IPS DF 6.9 (cell line): ENCODE data around the gene CHPT1.

Experiments used
- DNase-seq: peaks from one replicate; pipeline ENCODE4 v3.0.0-alpha.2; 2013; ENCODE audit warnings: low read depth, low spot score
- H3K27ac ChIP-seq: one replicate; pipeline ENCODE4 v1.5.1; 2013; ENCODE audit warnings: low read length, control low read depth
- H3K27me3 ChIP-seq: 2 replicates; pipeline ENCODE4 v1.6.1; 2013; ENCODE audit warnings: mild to moderate bottlenecking, low read length; ENCODE audit not compliant: control insufficient read depth, insufficient read depth
- H3K36me3 ChIP-seq: 2 replicates; pipeline ENCODE4 v1.6.1; 2013; ENCODE audit warnings: low read length; ENCODE audit not compliant: control insufficient read depth, insufficient read depth
- H3K4me1 ChIP-seq: 2 replicates; pipeline ENCODE4 v1.6.1; 2013; ENCODE audit warnings: low read length; ENCODE audit not compliant: control insufficient read depth, insufficient read depth
- H3K4me3 ChIP-seq: 2 replicates; pipeline ENCODE4 v1.5.1; 2013; ENCODE audit warnings: mild to moderate bottlenecking, low read length
- H3K9me3 ChIP-seq: 2 replicates; pipeline ENCODE4 v1.6.1; 2013; ENCODE audit warnings: low read length, inconsistent platforms; ENCODE audit not compliant: control insufficient read depth, insufficient read depth
- WGBS: extraction: QIAGEN DNeasy Blood & Tissue Kit; methylation state at CpG from one replicate; pipeline ENCODE4 v1.1.7; 2013; ENCODE audit warnings: mixed read lengths, missing lambda C conversion rate; ENCODE audit not compliant: insufficient read length, insufficient coverage; 5-methylcytosine and 5-hydroxymethylcytosine counted together

Gene CHPT1

GRCh38 chr12:101697930-101698799 is 725 bp downstream of the CHPT1 start:
- WGBS: no CpG with 5 or more reads among the region's 67 CpGs
- no peak overlapping the region for H3K27ac ChIP-seq
- DNase-seq: no peak
- H3K9me3 ChIP-seq: no peaks in the 10 kb centered on the region
- no peaks in the 10 kb centered on the region; the same call in 1 of the 2 replicates for H3K36me3 ChIP-seq
- H3K4me1 ChIP-seq: 0 out of 2 replicates have a peak, but pooled peaks cover 3% of the 10 kb centered on the region
- peaks cover 3% of the 10 kb centered on the region; the same call in 1 of the 2 replicates for H3K27me3 ChIP-seq
- peak overlapping the region; percentile 99 for H3K4me3 ChIP-seq

- no peak for DNase-seq
- no peaks in the 10 kb centered on the region; the same call in 1 of the 2 replicates for H3K36me3 ChIP-seq
- H3K9me3 ChIP-seq: no peaks in the 10 kb centered on the region
- H3K4me3 ChIP-seq: no peak overlapping the region
- peaks cover 4% of the 10 kb centered on the region; the same call in 1 of the 2 replicates for H3K4me1 ChIP-seq
- WGBS: no CpG with 5 or more reads among the region's 12 CpGs
- peaks cover 3% of the 10 kb centered on the region; the same call in 1 of the 2 replicates for H3K27me3 ChIP-seq
- H3K27ac ChIP-seq: no peak overlapping the region
Measured at GRCh38 chr12:101698800-101699347, 1.4 kb downstream of the CHPT1 start.

GRCh38 chr12:101700299-101700820 is 2.9 kb downstream of the CHPT1 start:
- Histone ChIP-seq H3K27me3 (peaks cover 3% of the 10 kb centered on the region; the same call in 1 of the 2 replicates), H3K9me3 (no peaks in the 10 kb centered on the region), H3K4me1 (peaks cover 4% of the 10 kb centered on the region; the same call in 1 of the 2 replicates), H3K27ac (no peak overlapping the region), H3K36me3 (no peaks in the 10 kb centered on the region; the same call in 1 of the 2 replicates), H3K4me3 (no peak overlapping the region)
- no peak for DNase-seq
- no CpG with 5 or more reads among the region's 2 CpGs for WGBS

- no peak for DNase-seq
- no peaks in the 10 kb centered on the region for H3K27me3 ChIP-seq
- H3K4me1 ChIP-seq: peaks cover 2% of the 10 kb centered on the region; the same call in 1 of the 2 replicates
- no CpG with 5 or more reads among the region's 3 CpGs for WGBS
- H3K4me3 ChIP-seq: no peak overlapping the region
- no peaks in the 10 kb centered on the region for H3K36me3 ChIP-seq
- no peaks in the 10 kb centered on the region for H3K9me3 ChIP-seq
- no peak overlapping the region for H3K27ac ChIP-seq
Measured at GRCh38 chr12:101703487-101703886, 6.0 kb downstream of the CHPT1 start.

- no peak for DNase-seq
- no CpG with 5 or more reads among the region's 1 CpG for WGBS
- no peaks in the 10 kb centered on the region for H3K36me3 ChIP-seq
- no peaks in the 10 kb centered on the region for H3K9me3 ChIP-seq
- no peaks in the 10 kb centered on the region for H3K27me3 ChIP-seq
- H3K4me1 ChIP-seq: peaks cover 2% of the 10 kb centered on the region; the same call in 1 of the 2 replicates
- no peak overlapping the region for H3K4me3 ChIP-seq
- no peak overlapping the region for H3K27ac ChIP-seq
Measured at GRCh38 chr12:101706403-101706802, 9.0 kb downstream of the CHPT1 start.

GRCh38 chr12:101707131-101707782 is 9.8 kb downstream of the CHPT1 start:
- Histone ChIP-seq H3K4me3 (no peak overlapping the region), H3K4me1 (peaks cover 2% of the 10 kb centered on the region; the same call in 1 of the 2 replicates), H3K27me3 (no peaks in the 10 kb centered on the region), H3K9me3 (no peaks in the 10 kb centered on the region), H3K36me3 (no peaks in the 10 kb centered on the region), H3K27ac (no peak overlapping the region)
- no peak for DNase-seq

- H3K27me3 ChIP-seq: no peaks in the 10 kb centered on the region
- no CpG with 5 or more reads among the region's 4 CpGs for WGBS
- no peak for DNase-seq
- H3K4me1 ChIP-seq: no peaks in the 10 kb centered on the region
- H3K27ac ChIP-seq: no peak overlapping the region
- no peaks in the 10 kb centered on the region for H3K9me3 ChIP-seq
- no peak overlapping the region for H3K4me3 ChIP-seq
- H3K36me3 ChIP-seq: no peaks in the 10 kb centered on the region
Measured at GRCh38 chr12:101710288-101710687, 12.8 kb downstream of the CHPT1 start.

GRCh38 chr12:101713059-101713682 is 15.7 kb downstream of the CHPT1 start:
- Histone ChIP-seq H3K4me3 (no peak overlapping the region), H3K27me3 (no peaks in the 10 kb centered on the region), H3K9me3 (no peaks in the 10 kb centered on the region), H3K27ac (no peak overlapping the region), H3K36me3 (no peaks in the 10 kb centered on the region), H3K4me1 (no peaks in the 10 kb centered on the region)
- no CpG with 5 or more reads among the region's 5 CpGs for whole genome bisulfite sequencing
- no peak for DNase-seq

GRCh38 chr12:101713930-101714329 is 16.5 kb downstream of the CHPT1 start:
- H3K9me3 ChIP-seq: no peaks in the 10 kb centered on the region
- no peaks in the 10 kb centered on the region for H3K27me3 ChIP-seq
- no peaks in the 10 kb centered on the region for H3K36me3 ChIP-seq
- H3K4me3 ChIP-seq: no peak overlapping the region
- no CpG with 5 or more reads among the region's 2 CpGs for WGBS
- no peaks in the 10 kb centered on the region for H3K4me1 ChIP-seq
- H3K27ac ChIP-seq: no peak overlapping the region
- no peak for DNase-seq

GRCh38 chr12:101714877-101715444 is 17.5 kb downstream of the CHPT1 start:
- no peak overlapping the region for H3K4me3 ChIP-seq
- no CpG with 5 or more reads among the region's 3 CpGs for WGBS
- H3K9me3 ChIP-seq: no peaks in the 10 kb centered on the region
- H3K4me1 ChIP-seq: no peaks in the 10 kb centered on the region
- no peaks in the 10 kb centered on the region for H3K27me3 ChIP-seq
- no peak overlapping the region for H3K27ac ChIP-seq
- DNase-seq: no peak
- no peaks in the 10 kb centered on the region for H3K36me3 ChIP-seq
